Measurements from ENCODE around the gene MAP2K1. TPM values are rescaled to one million over a fixed set of nuclear protein-coding genes. Genes with fewer than 3 reads are reported as not detected.

MAP2K1 gene
- polyA plus RNA-seq, 1 of the 3 experiments (the other 2 are of a cell fraction), result 21.8 TPM

- no peak overlapping the region for H3K27ac ChIP-seq (ENCODE audit: low read depth in 2 of 2, low read length in 1 of 2)
- H3K9ac ChIP-seq, result no peak overlapping the region
- no peaks in the 10 kb centered on the region for H4K20me1 ChIP-seq (ENCODE audit: insufficient read depth)
- H3K27me3 ChIP-seq (ENCODE audit: insufficient read depth), result no peaks in the 10 kb centered on the region
- H3K4me1 ChIP-seq (ENCODE audit: control insufficient read depth in 1 of 2, insufficient read depth in 2 of 2, low read depth in 1 of 2, low read length in 1 of 2), result no peaks in the 10 kb centered on the region
- WGBS (ENCODE audit: low lambda C conversion rate), result 96% methylated on average over 3 of the region's 3 CpGs
- no peak overlapping the region for H2AFZ ChIP-seq (ENCODE audit: low read depth)
- TF ChIP-seq FOXJ3 (CRISPR knock-in tag; IDR thresholded peaks at IDR 0.05) (no peak), ELF1 (IDR thresholded peaks at IDR 0.05) (no peak), TAF1 (IDR thresholded peaks at IDR 0.05; ENCODE audit: borderline replicate concordance, low read depth, low read length) (no peak), RAD21 (IDR thresholded peaks at IDR 0.05; ENCODE audit: low read length) (no peak), SIN3A (IDR thresholded peaks at IDR 0.05; ENCODE audit: borderline replicate concordance, low read depth, low read length) (no peak), FOXM1 (IDR thresholded peaks at IDR 0.05; ENCODE audit: low read depth) (no peak), EP300 (IDR thresholded peaks at IDR 0.05; ENCODE audit: borderline replicate concordance in 1 of 2, low read depth in 1 of 2, low read length in 1 of 2) (no peak), RXRA (IDR thresholded peaks at IDR 0.05; ENCODE audit: borderline replicate concordance, low read depth) (no peak), POLR2AphosphoS5 (IDR thresholded peaks at IDR 0.05; ENCODE audit: low read depth, low read length) (no peak), GABPA (IDR thresholded peaks at IDR 0.05; ENCODE audit: low read depth) (no peak), ZBTB33 (IDR thresholded peaks at IDR 0.05; ENCODE audit: borderline replicate concordance, low read depth) (no peak), CHD2 (IDR thresholded peaks at IDR 0.05; ENCODE audit: low read length, partially characterized antibody) (no peak), EZH2phosphoT487 (IDR thresholded peaks at IDR 0.05; ENCODE audit: borderline replicate concordance, low read depth) (no peak)
- TF ChIP-seq, protein P1, sequence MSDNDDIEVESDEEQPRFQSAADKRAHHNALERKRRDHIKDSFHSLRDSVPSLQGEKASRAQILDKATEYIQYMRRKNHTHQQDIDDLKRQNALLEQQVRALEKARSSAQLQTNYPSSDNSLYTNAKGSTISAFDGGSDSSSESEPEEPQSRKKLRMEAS (IDR thresholded peaks at IDR 0.05; ENCODE audit: low read depth), result no peak
- TF ChIP-seq, protein P2, sequence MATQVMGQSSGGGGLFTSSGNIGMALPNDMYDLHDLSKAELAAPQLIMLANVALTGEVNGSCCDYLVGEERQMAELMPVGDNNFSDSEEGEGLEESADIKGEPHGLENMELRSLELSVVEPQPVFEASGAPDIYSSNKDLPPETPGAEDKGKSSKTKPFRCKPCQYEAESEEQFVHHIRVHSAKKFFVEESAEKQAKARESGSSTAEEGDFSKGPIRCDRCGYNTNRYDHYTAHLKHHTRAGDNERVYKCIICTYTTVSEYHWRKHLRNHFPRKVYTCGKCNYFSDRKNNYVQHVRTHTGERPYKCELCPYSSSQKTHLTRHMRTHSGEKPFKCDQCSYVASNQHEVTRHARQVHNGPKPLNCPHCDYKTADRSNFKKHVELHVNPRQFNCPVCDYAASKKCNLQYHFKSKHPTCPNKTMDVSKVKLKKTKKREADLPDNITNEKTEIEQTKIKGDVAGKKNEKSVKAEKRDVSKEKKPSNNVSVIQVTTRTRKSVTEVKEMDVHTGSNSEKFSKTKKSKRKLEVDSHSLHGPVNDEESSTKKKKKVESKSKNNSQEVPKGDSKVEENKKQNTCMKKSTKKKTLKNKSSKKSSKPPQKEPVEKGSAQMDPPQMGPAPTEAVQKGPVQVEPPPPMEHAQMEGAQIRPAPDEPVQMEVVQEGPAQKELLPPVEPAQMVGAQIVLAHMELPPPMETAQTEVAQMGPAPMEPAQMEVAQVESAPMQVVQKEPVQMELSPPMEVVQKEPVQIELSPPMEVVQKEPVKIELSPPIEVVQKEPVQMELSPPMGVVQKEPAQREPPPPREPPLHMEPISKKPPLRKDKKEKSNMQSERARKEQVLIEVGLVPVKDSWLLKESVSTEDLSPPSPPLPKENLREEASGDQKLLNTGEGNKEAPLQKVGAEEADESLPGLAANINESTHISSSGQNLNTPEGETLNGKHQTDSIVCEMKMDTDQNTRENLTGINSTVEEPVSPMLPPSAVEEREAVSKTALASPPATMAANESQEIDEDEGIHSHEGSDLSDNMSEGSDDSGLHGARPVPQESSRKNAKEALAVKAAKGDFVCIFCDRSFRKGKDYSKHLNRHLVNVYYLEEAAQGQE (IDR thresholded peaks at IDR 0.05; ENCODE audit: low read depth, low read length), result no peak
- peaks cover 33 to 39% of the 10 kb centered on the region in 2 experiments for H3K36me3 ChIP-seq (replicated peaks in 1 of 2; ENCODE audit: control insufficient read depth in 1 of 2, insufficient read depth in 2 of 2, low read length in 1 of 2)
- ChIA-PET POLR2A (interaction anchor here (1.7 kb wide), 1 partner anchor 11 kb away, joined by 6 read pairs; the partner anchor contains the start of gene SNAPC5), CTCF (interaction anchor here (1.4 kb wide), 1 partner anchor 31 kb away, joined by 3 read pairs; no protein-coding TSS in a partner anchor)
- no peaks in the 10 kb centered on the region for H3K9me3 ChIP-seq
- peaks cover 11% of the 10 kb centered on the region for H3F3A ChIP-seq (replicated peaks; ENCODE audit: insufficient read depth)
- H3K79me2 ChIP-seq (ENCODE audit: insufficient read depth), result no peaks in the 10 kb centered on the region; the same call in 1 of the 2 replicates
- H3K4me3 ChIP-seq (ENCODE audit: low read depth in 2 of 2, low read length in 1 of 2), result no peak overlapping the region
- no peak for DNase-seq
- H3K4me2 ChIP-seq, result no peak overlapping the region
- H3K9me2 ChIP-seq, result no peaks in the 10 kb centered on the region
Observed at GRCh38 chr15:66486887-66487286, 100.2 kb downstream of the MAP2K1 start.

Measured in SK-N-SH (cell line).